Left renal pelvis (tissue), 4 donors: ENCODE measurements around the gene ATF7. TPM values are rescaled to one million over a fixed set of nuclear protein-coding genes. Genes with fewer than 3 reads are reported as not detected.

Source experiments
- DNase-seq, 4 donors: peaks; one replicate each; pipeline ENCODE4 v3.0.0-alpha.2; 2013; ENCODE audit warnings: low read depth in 4 of 4, low spot score in 3 of 4
- polyA plus RNA-seq, 4 donors: library from polyadenylated mRNA; unstranded; fragments of 120-200 nt; gene quantifications; one replicate each; pipeline ENCODE4 v1.2.1, GENCODE V29; 2013; ENCODE audit not compliant: insufficient read length in 4 of 4

ATF7 gene
- polyA plus RNA-seq, 4 donors, result 43.1 to 70.5 (median 44.8) TPM

GRCh38 chr12:53467082-53467481, 159.1 kb downstream of the ATF7 start:
- DNase-seq, result no peak

GRCh38 chr12:53466640-53467039, 159.5 kb downstream of the ATF7 start:
- no peak for DNase-seq

- no peak for DNase-seq
Measured at GRCh38 chr12:53465679-53466078, 160.5 kb downstream of the ATF7 start.

GRCh38 chr12:53464685-53465418, 161.3 kb downstream of the ATF7 start:
- DNase-seq, result no peak

- no peak for DNase-seq
Measured at GRCh38 chr12:53463802-53464560, 162.2 kb downstream of the ATF7 start.

GRCh38 chr12:53462935-53463334, 163.2 kb downstream of the ATF7 start:
- DNase-seq, result no peak

- DNase-seq, result no peak
Measured at GRCh38 chr12:53461591-53461990, 164.6 kb downstream of the ATF7 start.

- no peak for DNase-seq
Measured at GRCh38 chr12:53461059-53461458, 165.1 kb downstream of the ATF7 start.

- no peak for DNase-seq
Measured at GRCh38 chr12:53459097-53459496, 167.1 kb downstream of the ATF7 start.

Other genes with a start within 250 kb of the ATF7 start
- 10 to 100 TPM; 76.7 to 82.3 (median 79.3) TPM for gene SP1, start 246.2 kb downstream of the ATF7 start, polyA plus RNA-seq
- under 1 TPM; 0.16 to 0.63 (median 0.53) TPM for gene AMHR2, start 202.5 kb downstream of the ATF7 start, polyA plus RNA-seq
- 100 to 1,000 TPM in 3 of 4 donors, 10 to 100 TPM in 1; 67.9 to 183 (median 175) TPM for gene PRR13, start 184.6 kb downstream of the ATF7 start, polyA plus RNA-seq
- 1,000 to 10,000 TPM in 3 of 4 donors, 100 to 1,000 TPM in 1; 796 to 1,179 (median 1,079) TPM for gene PCBP2, start 174.3 kb downstream of the ATF7 start, polyA plus RNA-seq
- gene MAP3K12, start 126.9 kb downstream of the ATF7 start, polyA plus RNA-seq, result 10 to 100 TPM; 21.6 to 36.9 (median 29.9) TPM
- gene TARBP2, start 125.1 kb downstream of the ATF7 start, polyA plus RNA-seq, result 10 to 100 TPM; 37.4 to 59.6 (median 43.5) TPM
- 1 to 10 TPM in 2 of 4 donors, not detected in 2; 1.0 to 1.2 TPM for gene NPFF, start 118.9 kb downstream of the ATF7 start, polyA plus RNA-seq
- gene ATP5MC2, start 49.7 kb upstream of the ATF7 start, polyA plus RNA-seq, result 100 to 1,000 TPM; 320 to 596 (median 522) TPM
- gene CALCOCO1, start 101.1 kb upstream of the ATF7 start, polyA plus RNA-seq, result 100 to 1,000 TPM; 117 to 160 (median 138) TPM
- gene CISTR, start 125.6 kb upstream of the ATF7 start, polyA plus RNA-seq, result not detected